NT2/D1 (cell line): Measurements from ENCODE around the gene YIPF2.

Experiments
- SUZ12 ChIP-seq: IDR thresholded peaks from 2 replicates; pipeline ENCODE4 v1.6.1; 2011; ENCODE audit not compliant: insufficient read length, insufficient read depth; ENCODE audit errors: extremely low read depth
- YY1 ChIP-seq: IDR thresholded peaks from 2 replicates; pipeline ENCODE4 v1.6.1; 2011; ENCODE audit not compliant: insufficient read length, insufficient read depth
- ZNF274 ChIP-seq: IDR thresholded peaks from 2 replicates; pipeline ENCODE4 v1.6.1; 2011; ENCODE audit warnings: mild to moderate bottlenecking, low read depth, low read length

DNA sequence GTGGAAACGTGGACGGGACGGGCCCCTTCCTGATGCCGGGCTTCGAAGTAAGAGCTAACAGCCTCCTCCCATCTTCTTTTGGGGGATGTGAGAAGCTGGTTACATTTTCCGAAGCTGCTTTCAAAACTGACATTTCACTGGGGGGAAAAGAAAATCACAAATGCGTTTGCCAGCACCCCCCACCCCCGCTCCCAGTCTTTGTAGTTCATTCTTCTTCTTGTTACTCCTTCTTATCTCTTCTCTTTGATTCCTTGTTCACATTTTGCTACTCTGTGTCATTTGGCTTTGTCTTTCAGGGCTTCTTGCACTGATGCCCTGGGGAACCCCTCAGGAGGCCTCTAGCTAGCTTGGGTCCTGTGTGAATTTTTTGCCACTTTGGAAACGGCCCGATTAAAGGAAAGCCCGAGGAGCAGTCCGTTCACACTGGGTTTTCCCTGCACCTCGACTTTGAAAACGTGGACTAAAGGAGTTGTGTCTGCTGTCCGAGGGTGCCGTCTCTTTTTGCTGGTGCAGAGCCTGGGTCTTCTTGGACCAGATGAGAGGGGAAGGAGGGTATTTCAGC is 55.8 kb downstream of the YIPF2 start:
- no peak for TF ChIP-seq ZNF274
- no peak for TF ChIP-seq YY1
- TF ChIP-seq SUZ12 = no peak
